Forelimb muscle (tissue), 1 donor: ENCODE data around the gene ECHDC3. TPM values are rescaled to one million over a fixed set of nuclear protein-coding genes. Genes with fewer than 3 reads are reported as not detected.
A peak's percentile ranks its signal among the peaks of the same experiment; 100 is the strongest.
"Not testable (repeated sequence)": the region's sequence is repeated elsewhere in the genome, so short reads cannot be mapped to it uniquely, and the experiment has no call there.

Source experiments
- DNase-seq: peaks from one replicate; pipeline ENCODE4 v3.0.0-alpha.2; 2013; ENCODE audit warnings: low read depth
- polyA plus RNA-seq: library from polyadenylated mRNA; unstranded; fragments of 120-200 nt; gene quantifications from one replicate; pipeline ENCODE4 v1.2.1, GENCODE V29; 2013; ENCODE audit not compliant: insufficient read length

The ECHDC3 gene
- polyA plus RNA-seq, 1 donor, result 7.7 TPM

- no peak for DNase-seq
Measured at GRCh38 chr10:11715815-11716494, 26.2 kb upstream of the ECHDC3 start.

DNA sequence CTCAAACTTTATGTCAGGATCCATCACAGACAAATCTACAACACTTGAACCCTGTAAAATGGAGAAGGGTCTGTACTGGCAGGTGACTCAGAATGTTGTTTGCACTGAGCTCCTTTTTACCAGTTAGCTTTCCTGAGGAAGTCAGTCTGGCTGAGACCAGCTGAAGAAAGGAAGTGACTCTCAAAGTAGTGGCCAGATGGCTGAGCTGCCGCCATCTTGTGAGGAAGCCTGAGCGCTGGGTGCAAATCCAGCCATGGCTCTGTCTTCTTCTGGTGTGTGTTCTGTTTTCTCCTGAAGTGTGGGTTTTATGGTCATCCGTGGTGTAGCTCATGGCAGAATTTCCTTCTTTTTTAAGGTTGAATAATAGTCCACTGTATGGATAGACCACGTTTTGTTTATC, 25.5 kb upstream of the ECHDC3 start:
- DNase-seq, result no peak

- DNase-seq, result no peak
Measured at GRCh38 chr10:11719496-11720259, 22.5 kb upstream of the ECHDC3 start.

DNA sequence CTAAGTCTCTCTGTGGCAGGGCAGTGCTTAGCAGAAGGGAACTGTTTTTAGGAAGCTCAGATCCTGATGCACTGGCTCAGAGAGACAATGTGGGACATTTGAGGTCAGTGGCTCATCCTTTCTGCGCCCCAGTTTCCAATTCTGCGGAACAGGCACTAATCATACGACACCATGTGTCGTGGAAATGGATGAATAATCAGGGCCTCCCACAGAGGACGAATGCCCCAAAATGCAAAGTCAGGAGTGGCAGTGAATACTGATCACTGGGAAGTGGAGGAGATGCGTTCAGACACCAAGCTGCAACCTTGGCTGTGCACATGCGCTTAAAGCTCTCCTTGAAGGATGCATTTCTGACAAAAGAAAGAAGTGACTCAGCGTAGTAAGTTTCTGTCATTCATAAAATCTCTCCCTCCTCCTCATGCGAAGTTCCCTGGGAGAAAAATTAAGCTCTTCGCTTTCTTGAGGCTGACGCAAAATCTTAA, 21.9 kb upstream of the ECHDC3 start:
- no peak for DNase-seq

GRCh38 chr10:11721806-11722205, 20.4 kb upstream of the ECHDC3 start:
- no peak for DNase-seq

DNA sequence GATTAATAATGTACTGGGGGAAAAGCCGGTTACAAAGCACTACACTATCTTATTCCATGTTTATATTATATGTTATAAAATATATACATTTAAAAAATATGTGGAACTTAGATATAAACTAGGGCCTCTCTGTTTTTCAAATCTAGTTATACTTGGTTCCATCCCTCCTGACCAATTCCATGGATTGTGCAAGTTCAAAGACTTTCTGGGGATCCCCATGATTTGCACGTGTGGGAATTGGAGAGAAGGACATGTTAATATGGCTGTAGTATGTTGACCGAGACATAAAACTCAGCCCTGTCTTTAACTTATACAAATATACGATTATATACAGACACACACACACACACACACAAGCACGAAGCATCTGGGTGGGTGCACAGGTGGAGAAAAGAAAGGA, 18.8 kb upstream of the ECHDC3 start:
- no peak for DNase-seq

DNA sequence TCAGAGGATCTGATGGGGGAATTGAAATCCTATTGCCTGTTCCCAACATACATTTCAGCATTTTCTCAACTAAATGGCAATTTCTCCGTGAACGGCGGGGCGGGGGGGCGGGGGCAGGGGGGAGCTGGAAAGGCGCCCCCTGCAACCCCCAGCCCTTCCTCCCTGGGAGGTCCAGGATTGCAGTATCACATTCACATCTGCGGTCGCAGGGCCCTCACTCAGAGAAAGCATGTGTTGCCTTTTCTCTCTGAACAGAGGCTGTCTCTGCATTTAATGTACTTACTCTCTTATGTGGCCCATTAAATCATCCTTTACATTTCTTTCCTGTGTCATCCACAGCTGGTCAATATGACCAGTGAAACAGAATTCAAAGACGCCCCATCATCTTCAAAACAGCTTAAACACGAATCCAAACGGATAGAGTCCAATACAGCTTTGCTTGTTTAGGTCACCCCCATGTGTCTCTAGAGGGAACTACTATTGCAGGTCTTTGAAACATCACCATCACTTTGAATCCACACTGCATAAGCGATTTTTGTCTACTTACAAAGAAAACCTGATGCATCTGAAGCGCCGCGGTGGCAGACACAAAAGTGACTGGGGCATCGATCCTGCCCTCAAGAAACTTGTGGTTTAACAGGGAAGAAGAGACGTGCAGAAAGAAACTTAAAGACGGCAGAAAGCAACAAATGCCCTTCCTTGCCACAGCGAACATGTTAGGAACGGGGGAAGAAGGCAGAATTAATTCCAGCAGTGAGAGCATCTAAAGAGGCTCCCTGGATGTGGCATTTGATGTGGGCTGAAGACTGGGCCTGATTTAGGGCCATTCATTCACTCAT, 17.0 kb upstream of the ECHDC3 start:
- DNase-seq, result peak; percentile 19

DNA sequence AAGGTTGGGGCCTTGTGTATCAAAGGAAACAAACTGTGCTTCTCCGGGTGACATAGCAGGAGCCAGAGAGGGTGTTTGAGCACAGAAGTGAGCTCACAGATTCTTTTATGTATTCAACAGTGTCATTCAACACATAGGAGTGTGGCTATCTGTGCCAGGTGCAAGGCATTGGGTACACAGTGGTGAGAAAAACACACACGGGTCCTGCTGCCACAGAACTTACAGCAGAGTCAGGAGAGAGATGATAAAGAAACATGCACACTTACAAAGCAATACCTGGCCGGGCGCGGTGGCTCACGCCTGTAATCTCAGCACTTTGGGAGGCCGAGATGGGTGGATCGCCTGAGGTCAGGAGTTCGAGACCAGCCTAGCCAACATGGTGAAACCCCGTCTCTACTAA, 16.3 kb upstream of the ECHDC3 start:
- DNase-seq, result no peak

DNA sequence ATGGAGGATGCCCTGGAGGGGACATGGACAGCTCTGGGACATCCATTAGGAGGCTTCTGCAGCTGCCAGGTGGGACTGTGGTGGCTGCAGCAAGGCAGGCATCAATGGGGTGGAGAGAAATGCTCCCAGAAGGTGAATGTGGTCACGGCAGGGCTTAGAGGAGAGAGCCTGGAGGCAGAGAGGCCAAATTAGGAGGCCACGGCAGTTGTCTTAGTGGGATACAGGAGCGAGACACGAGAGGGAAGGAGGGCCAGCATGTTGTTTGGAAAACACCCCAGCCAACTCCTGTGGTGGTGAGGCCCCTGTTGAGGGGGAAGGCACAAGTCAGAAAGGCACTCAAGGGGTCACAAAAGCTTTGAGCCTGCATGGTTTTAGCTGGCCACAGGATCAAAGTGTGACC, 14.6 kb upstream of the ECHDC3 start:
- no peak for DNase-seq

DNA sequence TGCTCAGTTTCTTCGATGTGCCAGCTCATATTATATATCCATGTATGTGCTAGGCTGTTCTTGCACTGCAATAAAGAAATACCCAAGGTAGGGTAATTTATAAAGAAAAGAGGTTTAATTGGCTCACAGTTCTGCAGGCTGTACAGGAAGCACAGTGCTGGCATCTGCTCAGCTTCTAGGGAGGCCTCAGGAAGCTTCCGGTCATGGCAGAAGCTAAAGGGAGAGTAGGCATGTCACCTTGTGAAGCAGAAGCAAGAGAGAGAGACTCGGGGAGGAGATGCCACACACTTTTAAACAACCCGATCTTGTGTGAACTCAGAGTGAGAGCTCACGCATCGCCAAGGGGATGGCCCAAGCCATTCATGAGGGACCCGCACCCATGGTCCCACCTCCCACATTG, 13.8 kb upstream of the ECHDC3 start:
- DNase-seq, result no peak

GRCh38 chr10:11729790-11730315, 12.3 kb upstream of the ECHDC3 start:
- no peak for DNase-seq

DNA sequence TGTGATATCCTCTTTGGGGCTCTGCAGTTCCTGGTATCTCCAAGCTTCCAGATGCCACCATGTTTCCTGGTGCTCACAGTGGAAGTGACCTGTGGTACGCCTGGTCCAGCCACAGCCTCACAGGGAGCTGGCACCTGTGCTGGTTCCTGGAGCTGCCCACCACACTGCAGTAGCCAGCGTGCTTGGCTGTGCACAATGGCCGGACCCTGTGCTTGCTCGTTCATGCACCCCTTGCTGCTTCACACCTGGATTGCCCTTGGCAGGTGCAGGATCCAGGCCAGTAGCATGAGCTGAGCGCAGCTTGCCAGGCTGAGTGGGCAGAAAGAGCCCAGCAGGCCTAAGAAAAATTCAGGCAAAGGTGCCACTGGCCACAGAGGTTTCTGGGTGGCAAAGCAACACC, 11.4 kb upstream of the ECHDC3 start:
- no peak for DNase-seq

- DNase-seq, result not testable (repeated sequence)
Measured at GRCh38 chr10:11736767-11737166, 5.4 kb upstream of the ECHDC3 start.

DNA sequence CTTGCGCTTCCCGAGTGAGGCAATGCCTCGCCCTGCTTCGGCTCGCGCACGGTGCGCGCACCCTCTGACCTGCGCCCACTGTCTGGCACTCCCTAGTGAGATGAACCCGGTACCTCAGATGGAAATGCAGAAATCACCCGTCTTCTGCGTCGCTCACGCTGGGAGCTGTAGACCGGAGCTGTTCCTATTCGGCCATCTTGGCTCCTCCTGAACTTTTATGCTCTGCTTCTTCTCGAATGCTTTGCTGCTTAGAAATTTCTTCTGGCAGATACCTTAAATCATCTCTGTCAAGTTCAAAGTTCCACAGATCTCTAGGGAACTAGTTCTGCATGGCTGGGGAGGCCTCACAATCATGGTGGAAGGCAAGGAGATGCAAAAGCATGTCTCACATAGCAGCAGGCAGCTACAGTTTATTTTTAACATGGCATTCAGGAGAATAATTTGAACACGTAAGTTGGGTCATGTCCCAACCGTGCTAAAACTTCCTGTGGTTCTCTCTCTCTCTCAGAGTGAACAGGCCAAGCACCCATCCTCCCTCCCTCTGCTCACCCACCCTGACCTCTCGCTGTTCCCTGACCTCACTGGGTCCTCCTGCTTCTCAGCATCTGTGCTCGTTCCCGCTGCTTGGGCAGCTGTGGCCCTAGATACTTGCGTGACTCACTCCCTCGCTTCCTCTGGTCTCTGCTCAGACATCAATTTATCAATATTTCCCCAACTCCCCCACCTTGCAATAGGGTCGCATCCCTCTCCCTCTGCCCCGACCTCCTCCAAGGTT, 4.7 kb upstream of the ECHDC3 start:
- DNase-seq, result not testable (repeated sequence)

GRCh38 chr10:11740907-11741306, 1.3 kb upstream of the ECHDC3 start:
- no peak for DNase-seq

GRCh38 chr10:11741608-11742007, 574 bp upstream of the ECHDC3 start:
- DNase-seq, result no peak

DNA sequence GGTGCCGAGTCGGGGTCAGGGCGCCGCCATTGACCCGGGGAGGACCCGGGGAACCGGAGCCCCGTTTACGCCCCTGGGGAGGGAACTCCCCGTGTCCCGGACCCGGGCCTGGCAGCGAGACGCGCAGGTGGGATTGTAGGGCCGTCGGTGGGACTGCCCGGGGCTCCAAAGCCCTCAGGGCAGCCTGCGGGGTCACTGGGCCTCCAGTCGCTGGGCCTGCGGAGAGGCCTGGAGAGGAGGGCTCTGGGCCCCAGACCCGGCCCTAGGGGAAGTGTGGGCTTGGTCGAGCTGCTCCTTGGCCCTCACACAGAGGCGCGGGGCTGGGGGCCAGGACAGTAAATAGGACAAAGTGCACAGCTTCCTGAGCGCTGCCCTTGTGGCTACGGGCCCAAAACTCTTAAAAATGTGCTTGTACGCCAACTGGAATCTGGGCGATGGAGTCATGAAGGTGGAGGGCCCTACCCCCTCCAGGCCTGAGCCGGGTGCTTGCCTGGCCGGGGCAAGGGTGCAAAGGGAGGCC, 657 bp downstream of the ECHDC3 start:
- DNase-seq, result no peak

- DNase-seq, result no peak
Measured at GRCh38 chr10:11743461-11744338, 1.5 kb downstream of the ECHDC3 start.

GRCh38 chr10:11745045-11745444, 2.9 kb downstream of the ECHDC3 start:
- DNase-seq, result no peak
